K562 (cell line): ENCODE data around the gene CLEC3B. TPM values are rescaled to one million over a fixed set of nuclear protein-coding genes. Genes with fewer than 3 reads are reported as not detected.

Experiments
- BCLAF1 ChIP-seq, 2 experiments: fragments of 450-650 bp in 1 of 2; IDR thresholded peaks; 2 replicates each; pipeline ENCODE4 v1.6.1; 2011 to 2017; ENCODE audit warnings: low read depth in 2 of 2, antibody characterized with exemption in 1 of 2, borderline replicate concordance in 1 of 2, low read length in 1 of 2, mild to moderate bottlenecking in 1 of 2, mixed read lengths in 1 of 2; ENCODE audit not compliant: control insufficient read depth in 1 of 2
- CHCHD3 ChIP-seq: fragments of 250-450 bp; sonication (Bioruptor Pico); IDR thresholded peaks from 2 replicates; pipeline ENCODE4 v2.1.2; 2022; ENCODE audit warnings: mild to moderate bottlenecking
- HIVEP1 ChIP-seq: fragments of 250-450 bp; sonication (Bioruptor Pico); IDR thresholded peaks from 2 replicates; pipeline ENCODE4 v1.4.0; 2020; ENCODE audit warnings: mild to moderate bottlenecking
- MTA1 ChIP-seq: fragments of 450-650 bp; IDR thresholded peaks from 2 replicates; pipeline ENCODE4 v1.6.1; 2017; ENCODE audit warnings: borderline replicate concordance
- NFATC3 ChIP-seq: fragments of 450-650 bp; IDR thresholded peaks from 2 replicates; pipeline ENCODE4 v1.6.1; 2017; ENCODE audit warnings: mild to moderate bottlenecking
- PBX2 ChIP-seq, 2 experiments: IDR thresholded peaks in 1 of 2; conservative IDR thresholded peaks in 1 of 2; 2 replicates each; pipeline ENCODE4 v1.6.1; 2016; ENCODE audit warnings: low read depth in 2 of 2, mild to moderate bottlenecking in 1 of 2, missing compliant biosample characterization in 1 of 2, missing genetic modification characterization in 1 of 2, moderate library complexity in 1 of 2
- PKNOX1 ChIP-seq: fragments of 450-650 bp; IDR thresholded peaks from 2 replicates; pipeline ENCODE4 v1.6.1; 2016
- ZNF277 ChIP-seq: fragments of 250-450 bp; sonication (Bioruptor Pico); IDR thresholded peaks from 2 replicates; pipeline ENCODE4 v1.8.0; 2022; ENCODE audit warnings: inconsistent platforms, mild to moderate bottlenecking, moderate library complexity, borderline replicate concordance
- ZNF445 ChIP-seq: fragments of 250-450 bp; sonication (Bioruptor Pico); IDR thresholded peaks from 2 replicates; pipeline ENCODE4 v1.4.0; 2020; ENCODE audit warnings: low read depth, mild to moderate bottlenecking, moderate library complexity
- polyA plus RNA-seq, 8 experiments: library from polyadenylated mRNA; depleted of rRNA in 4 of 8; stranded (reverse) in 5 of 8; unstranded in 3 of 8; fragments of >200 nt; fragmentation: Nextera tagmentation in 2 of 8; fragmentation: Illumina TruSeq in 1 of 8; extraction: Ambion mirVana in 2 of 8; extraction: Trizol in 1 of 8; gene quantifications; 2 replicates each; pipeline versions ENCODE4 v1.2.1 to v1.2.3, GENCODE V29; 2011 to 2014; ENCODE audit warnings: inconsistent platforms in 1 of 8, missing spikeins in 1 of 8
- total RNA-seq, 7 experiments: library from RNA; depleted of rRNA in 6 of 7; stranded (reverse); fragments of >200 nt in 6 of 7; fragmentation: Illumina TruSeq in 2 of 7; extraction: Trizol in 2 of 7; gene quantifications; 2 replicates each; pipeline versions ENCODE4 v1.2.1 to v1.2.3, GENCODE V29; 2011 to 2021; ENCODE audit warnings: low replicate concordance in 1 of 7

CLEC3B gene
- total and polyA plus RNA-seq, 9 of the 15 experiments (the other 6 are each of a cell fraction or from before 2014, with no cell fraction given), result not detected

- TF ChIP-seq ZNF277 (no peak), ZNF445 (CRISPR knock-in tag) (no peak), MTA1 (no peak), CHCHD3 (no peak), HIVEP1 (no peak), NFATC3 (no peak), BCLAF1 (IDR thresholded peaks at IDR 0.05; ENCODE audit: borderline replicate concordance in 1 of 2, control insufficient read depth in 1 of 2, low read depth in 2 of 2, low read length in 1 of 2) (no peak), PBX2 (CRISPR knock-in tag; IDR thresholded peaks at IDR 0.05; ENCODE audit: low read depth) (no peak), PBX2 (tag; conservative IDR thresholded peaks at IDR 0.05; ENCODE audit: low read depth) (peak; percentile 17; the same call in 1 of the 2 replicates), PKNOX1 (peak; percentile 16; the same call in 1 of the 2 replicates)
These were observed 33.0 kb downstream of the CLEC3B start (continued) for GRCh38 chr3:45059132-45059531.
